HTERT RPE-1 (cell line): ENCODE results near the gene NFATC4.

Source experiments
- in situ Hi-C: fragments of 300-500 bp; cut with MboI; formaldehyde crosslinking; loops from 4 replicates; pipeline ENCODE4 v1.14.3; 2020; ENCODE audit warnings: low sequenced_read_pairs

NFATC4 gene

GRCh38 chr14:24407608-24408325 lies 39.8 kb downstream of the NFATC4 start:
- in situ Hi-C loops, result no loop called here

GRCh38 chr14:24408764-24409163 lies 40.8 kb downstream of the NFATC4 start:
- in situ Hi-C loops, result no loop called here

DNA sequence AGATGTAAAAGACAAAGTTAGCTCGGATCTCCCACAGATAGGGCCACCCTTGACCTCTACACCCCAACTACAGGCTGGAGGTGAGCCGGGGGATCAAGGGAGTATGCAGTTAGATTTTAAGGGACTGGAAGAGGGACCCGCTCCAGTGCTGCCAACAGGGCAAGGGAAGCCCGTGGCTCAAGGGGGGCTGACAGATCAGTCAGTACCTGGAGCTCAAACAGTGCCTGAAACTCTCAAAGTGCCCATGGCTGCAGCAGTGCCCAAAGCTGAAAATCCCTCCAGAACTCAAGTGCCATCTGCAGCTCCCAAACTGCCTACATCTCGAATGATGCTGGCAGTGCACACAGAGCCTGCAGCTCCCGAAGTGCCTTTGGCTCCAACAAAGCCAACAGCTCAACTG lies 41.2 kb downstream of the NFATC4 start:
- in situ Hi-C loops, result no loop called here

GRCh38 chr14:24409956-24410355 lies 42.0 kb downstream of the NFATC4 start:
- in situ Hi-C loops, result no loop called here

- in situ Hi-C loops, result no loop called here
These were observed 43.7 kb downstream of the NFATC4 start for GRCh38 chr14:24411443-24412389.

DNA sequence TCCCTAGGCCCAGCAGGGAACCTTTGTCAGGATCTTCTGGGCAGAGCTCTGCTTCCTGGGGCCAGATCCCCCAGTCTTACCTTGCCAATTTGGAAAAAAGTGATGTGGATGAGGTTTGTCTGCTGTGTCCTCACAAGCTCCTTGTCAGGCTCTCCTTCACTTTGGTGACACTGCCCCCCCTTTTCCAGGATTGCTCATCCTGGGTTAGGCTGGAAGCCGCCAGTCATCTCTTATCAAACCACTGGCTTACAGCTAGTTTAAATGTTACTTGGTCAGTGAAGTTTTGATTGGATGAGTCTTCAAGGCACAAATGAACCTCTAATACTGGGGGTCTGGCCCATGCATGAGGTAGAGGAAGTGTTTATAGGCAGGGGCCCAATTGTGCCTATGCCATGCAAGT lies 46.1 kb downstream of the NFATC4 start:
- in situ Hi-C loops, result no loop called here

DNA sequence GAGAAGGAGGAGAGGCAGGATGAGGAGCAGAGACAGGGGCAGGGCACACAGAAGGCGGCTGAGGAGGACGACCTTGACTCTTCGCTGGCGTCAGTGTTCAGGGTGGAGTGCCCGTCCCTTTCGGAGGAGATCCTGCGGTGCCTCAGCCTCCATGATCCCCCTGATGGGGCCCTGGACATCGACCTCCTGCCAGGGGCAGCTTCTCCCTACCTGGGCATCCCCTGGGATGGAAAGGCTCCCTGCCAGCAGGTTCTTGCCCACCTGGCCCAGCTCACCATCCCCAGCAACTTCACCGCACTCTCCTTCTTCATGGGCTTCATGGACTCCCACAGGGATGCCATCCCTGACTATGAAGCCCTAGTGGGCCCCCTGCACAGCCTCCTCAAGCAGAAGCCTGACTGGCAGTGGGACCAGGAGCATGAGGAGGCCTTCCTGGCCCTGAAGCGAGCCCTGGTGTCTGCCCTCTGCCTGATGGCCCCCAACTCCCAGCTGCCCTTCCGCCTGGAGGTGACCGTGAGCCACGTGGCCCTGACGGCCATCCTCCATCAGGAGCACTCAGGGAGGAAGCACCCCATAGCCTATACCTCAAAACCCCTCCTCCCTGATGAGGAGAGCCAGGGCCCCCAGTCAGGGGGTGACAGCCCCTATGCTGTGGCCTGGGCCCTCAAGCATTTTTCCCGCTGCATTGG lies 46.9 kb downstream of the NFATC4 start:
- in situ Hi-C loops, result no loop called here

- in situ Hi-C loops, result no loop called here
These were observed 47.7 kb downstream of the NFATC4 start for GRCh38 chr14:24415421-24416253.

DNA sequence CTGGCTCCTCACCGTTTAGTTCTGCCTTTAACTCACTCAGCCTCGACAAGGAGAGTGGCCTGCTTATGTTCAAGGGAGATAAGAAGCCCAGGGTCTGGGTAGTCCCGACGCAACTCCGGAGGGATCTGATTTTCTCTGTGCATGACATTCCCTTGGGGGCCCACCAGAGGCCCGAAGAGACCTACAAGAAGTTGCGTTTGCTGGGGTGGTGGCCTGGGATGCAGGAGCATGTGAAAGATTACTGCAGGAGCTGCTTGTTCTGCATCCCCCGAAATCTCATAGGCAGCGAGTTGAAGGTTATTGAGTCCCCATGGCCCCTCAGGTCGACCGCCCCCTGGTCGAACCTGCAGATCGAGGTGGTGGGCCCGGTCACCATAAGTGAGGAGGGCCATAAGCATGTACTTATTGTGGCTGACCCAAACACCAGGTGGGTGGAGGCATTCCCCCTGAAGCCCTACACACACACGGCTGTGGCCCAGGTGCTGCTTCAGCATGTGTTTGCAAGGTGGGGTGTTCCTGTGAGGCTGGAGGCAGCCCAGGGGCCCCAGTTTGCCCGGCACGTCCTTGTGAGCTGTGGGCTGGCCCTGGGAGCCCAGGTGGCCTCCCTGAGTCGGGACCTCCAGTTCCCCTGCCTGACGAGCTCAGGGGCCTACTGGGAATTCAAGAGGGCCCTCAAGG lies 48.4 kb downstream of the NFATC4 start:
- in situ Hi-C loops, result no loop called here

- in situ Hi-C loops, result no loop called here
These were observed 49.1 kb downstream of the NFATC4 start for GRCh38 chr14:24416932-24417619.

DNA sequence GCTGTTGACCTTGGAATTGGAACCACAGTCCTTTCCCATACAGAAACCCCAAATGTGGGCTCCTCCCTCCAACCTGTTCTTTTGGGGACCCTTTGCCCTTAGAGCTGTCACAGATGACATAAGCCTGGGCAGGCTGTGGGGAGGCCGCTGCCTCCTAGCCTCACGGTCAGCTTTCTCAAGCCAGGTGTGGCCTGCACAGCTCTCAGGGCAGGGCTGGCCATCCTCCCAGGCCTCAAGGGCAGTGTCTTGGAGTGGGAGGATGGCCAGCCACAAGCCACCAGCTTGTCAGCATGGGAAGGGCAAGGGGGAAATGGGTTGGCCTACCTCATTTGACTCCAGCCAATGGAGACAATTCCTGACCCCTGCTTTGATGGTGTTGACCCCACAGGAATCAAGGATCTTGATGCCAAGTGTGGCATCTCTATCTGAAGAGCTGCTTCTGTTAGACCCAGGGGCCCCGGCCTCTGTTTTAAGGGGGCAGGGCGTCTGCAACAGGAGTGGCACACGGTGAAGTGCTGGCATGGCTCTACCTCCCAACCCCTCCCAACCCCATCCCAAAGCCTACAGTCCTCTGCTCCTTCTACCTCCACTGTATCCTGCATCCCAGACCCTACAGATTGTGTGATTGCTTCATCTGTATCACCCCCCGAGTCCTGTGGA lies 50.0 kb downstream of the NFATC4 start:
- in situ Hi-C loops, result no loop called here

GRCh38 chr14:24418492-24418873 lies 50.5 kb downstream of the NFATC4 start:
- in situ Hi-C loops, result no loop called here

- in situ Hi-C loops, result no loop called here
These were observed 54.3 kb downstream of the NFATC4 start for GRCh38 chr14:24422261-24422660.

- in situ Hi-C loops, result no loop called here
These were observed 55.0 kb downstream of the NFATC4 start for GRCh38 chr14:24422694-24423601.

GRCh38 chr14:24425704-24426103 lies 57.7 kb downstream of the NFATC4 start:
- in situ Hi-C loops, result no loop called here

DNA sequence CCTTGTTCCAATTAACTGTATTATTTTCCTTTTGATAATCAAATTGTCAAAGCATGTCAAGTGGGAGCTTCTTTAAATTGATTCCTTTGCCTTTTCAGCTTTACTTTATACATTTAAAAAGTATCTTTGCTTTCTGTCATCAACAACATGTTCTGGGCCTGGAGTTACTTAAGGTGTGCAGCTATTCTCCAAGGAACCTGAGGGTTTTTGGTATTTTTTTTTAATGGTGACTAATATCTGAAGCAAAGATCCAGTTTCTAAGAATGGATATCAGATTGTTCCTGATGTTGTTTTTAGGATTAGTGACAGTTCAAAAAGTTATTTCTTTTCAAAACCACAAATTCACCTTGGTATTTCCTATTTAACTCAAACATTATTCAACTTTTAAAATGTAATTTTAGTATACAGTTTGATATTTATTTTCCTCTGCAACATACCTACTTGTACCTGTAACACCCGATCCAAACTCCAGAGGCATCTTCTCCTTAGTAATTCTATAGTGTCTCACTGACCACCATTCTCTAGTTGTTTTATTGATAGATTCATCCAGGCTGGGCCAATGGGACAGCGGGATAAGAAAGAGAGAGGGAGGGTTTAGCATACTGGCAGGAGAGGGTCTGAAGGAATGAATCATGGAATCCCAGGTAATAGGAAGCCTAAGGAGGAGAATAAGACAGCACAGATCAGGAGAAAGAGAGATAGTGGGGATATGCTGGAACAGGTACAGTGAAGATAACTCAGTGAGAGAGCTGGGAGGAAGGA lies 58.3 kb downstream of the NFATC4 start:
- in situ Hi-C loops, result no loop called here

DNA sequence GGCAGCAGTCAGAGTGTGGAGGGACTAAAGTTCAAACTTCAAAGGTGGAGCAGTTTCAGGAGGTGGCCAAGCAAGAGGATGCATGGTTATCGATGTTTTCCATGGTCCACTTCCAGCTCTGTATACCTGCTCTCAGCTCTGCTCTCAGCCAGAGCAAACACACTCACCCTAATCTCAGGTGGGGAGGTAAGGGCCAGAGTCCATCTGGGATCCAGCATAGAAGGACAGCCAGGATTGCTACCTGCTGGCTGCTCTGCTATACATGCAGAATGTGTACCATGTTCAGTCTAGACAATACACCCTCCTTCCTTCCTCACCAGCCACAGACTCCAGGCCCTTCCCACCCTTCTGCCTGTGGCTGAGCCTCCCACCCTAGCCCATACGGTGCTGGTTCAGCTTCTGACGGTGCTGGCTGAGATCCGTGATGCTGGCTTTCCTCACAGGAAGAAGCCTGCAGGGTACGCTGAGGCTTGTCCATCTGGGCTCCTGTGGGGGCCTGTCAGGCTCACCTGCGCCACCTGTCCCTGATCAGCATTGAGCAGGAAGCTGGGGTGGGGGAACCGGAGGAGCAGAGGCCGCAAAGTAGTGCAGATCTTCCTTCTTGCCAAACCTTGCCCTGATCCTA lies 59.0 kb downstream of the NFATC4 start:
- in situ Hi-C loops, result no loop called here
